Activated T-cell treated with anti-CD3 and anti-CD28 coated beads, Interleukin-2, amount 50 U/mL, for 4 hours (primary cell): ENCODE measurements around the gene PLA2G6. TPM values are rescaled to one million over a fixed set of nuclear protein-coding genes. Genes with fewer than 3 reads are reported as not detected.

ENCODE experiments used
- ATAC-seq, 2 donors: fragments of 200-7000 bp; cut with Tn5 transposase; one replicate each; pipeline ENCODE4 v1.10.0; 2021
- DNase-seq: peaks from one replicate; pipeline ENCODE4 v3.0.0-alpha.2; 2020
- H3K27me3 Mint-ChIP-seq: one replicate; pipeline ENCODE4 v1.8.0; 2021; ENCODE audit warnings: low read depth, mixed read lengths
- H3K36me3 Mint-ChIP-seq: one replicate; pipeline ENCODE4 v1.8.0; 2022; ENCODE audit warnings: mixed read lengths; ENCODE audit not compliant: insufficient read depth
- H3K4me1 Mint-ChIP-seq: one replicate; pipeline ENCODE4 v1.8.0; 2021; ENCODE audit warnings: low read depth, mixed read lengths
- H3K4me3 Mint-ChIP-seq: one replicate; pipeline ENCODE4 v1.8.0; 2021; ENCODE audit warnings: mild to moderate bottlenecking, moderate library complexity, mixed read lengths
- H3K9me3 Mint-ChIP-seq: one replicate; pipeline ENCODE4 v1.8.0; 2021; ENCODE audit warnings: mixed read lengths
- total RNA-seq, 3 donors: library from RNA; stranded (reverse); gene quantifications; one replicate each; pipeline ENCODE4 v1.2.1, GENCODE V29; 2021

Gene PLA2G6
- total RNA-seq, 3 donors from 2014 or later: 18.1 to 29.8 (median 22.0) TPM

DNA sequence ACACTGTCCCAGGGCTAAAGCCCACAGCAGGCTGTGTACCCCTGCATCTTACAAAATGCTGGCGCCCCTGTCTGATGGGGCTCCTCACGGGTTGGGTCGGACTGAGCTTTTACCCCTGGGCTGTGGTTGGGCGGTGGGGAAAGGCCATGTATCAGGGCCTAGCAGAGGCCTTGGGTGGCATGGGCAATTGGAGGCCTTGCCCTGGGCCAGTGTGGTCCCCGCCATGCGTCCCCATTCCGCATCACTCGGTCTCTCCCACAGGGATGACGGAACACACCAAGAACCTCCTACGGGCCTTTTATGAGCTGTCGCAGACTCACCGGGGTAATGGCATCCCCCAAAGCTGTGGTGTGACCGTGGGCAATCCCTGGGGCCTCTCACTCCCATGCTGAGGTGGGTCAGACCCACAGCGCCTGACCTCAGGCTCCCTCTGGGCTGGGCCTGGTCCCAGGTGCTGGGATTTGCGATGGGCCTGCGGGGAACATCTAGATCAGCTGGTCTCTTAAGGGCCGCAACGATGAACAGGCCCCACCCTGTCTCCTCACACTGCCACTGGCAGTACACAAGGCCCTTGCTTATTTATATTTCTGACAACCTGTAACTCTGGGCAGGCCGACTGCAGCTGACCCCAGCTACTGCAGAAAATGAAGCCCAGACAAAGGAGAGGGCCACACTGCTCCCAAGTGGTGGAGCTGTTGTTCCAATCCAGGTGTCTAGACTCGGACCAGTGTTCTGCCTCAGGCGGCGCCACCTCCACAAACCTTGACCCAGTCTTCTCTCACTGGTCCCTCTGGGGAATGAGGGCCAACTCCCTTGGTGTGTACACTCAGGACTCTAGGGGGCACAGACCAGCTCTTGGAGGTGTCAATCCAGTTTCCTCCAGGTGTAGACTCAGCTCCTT, 110.0 kb downstream of the PLA2G6 start:
- H3K36me3 Mint-ChIP-seq: peaks cover 18% of the 10 kb centered on the region
- no peaks in the 10 kb centered on the region for H3K4me1 Mint-ChIP-seq
- H3K27me3 Mint-ChIP-seq: no peaks in the 10 kb centered on the region
- H3K4me3 Mint-ChIP-seq: no peak overlapping the region
- H3K9me3 Mint-ChIP-seq: no peaks in the 10 kb centered on the region
- DNase-seq (no peak), ATAC-seq (no peak)

DNA sequence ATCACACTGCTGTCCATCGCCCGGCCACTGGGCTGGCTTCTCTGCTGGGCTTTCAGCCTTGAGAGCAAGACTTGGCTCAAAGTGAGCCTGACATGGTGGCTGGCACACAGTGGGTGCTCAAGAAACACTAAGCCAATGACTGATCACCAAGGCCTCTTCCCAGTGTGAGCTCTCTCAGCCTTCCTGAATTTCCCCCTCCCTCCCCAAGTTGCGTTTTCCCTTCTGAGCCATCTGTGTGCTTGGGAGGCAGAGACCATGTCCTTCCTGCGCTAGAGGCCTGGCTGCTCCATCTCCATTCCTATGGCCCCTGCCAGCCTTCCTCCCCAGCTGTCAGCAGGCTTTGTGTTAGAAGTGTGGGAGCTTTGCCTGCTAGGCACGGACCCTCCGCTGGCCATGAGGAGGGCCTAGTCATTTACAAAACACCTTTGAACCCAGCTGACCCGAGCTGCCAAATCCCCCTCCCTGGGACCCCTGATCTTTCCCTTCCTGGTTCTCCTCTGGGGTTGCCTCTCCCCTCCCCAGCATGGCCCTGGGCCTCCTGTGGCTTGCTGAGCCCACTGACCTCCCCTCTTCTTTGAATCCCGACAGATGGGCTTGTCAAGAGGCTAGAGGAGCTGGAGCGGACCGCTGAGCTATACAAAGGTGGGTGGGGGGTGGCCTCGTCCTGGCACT, 111.2 kb downstream of the PLA2G6 start:
- Mint-ChIP-seq H3K4me3 (no peak overlapping the region), H3K4me1 (no peaks in the 10 kb centered on the region), H3K9me3 (no peaks in the 10 kb centered on the region), H3K36me3 (peaks cover 25% of the 10 kb centered on the region), H3K27me3 (no peaks in the 10 kb centered on the region)
- ATAC-seq (no peak), DNase-seq (no peak)

DNA sequence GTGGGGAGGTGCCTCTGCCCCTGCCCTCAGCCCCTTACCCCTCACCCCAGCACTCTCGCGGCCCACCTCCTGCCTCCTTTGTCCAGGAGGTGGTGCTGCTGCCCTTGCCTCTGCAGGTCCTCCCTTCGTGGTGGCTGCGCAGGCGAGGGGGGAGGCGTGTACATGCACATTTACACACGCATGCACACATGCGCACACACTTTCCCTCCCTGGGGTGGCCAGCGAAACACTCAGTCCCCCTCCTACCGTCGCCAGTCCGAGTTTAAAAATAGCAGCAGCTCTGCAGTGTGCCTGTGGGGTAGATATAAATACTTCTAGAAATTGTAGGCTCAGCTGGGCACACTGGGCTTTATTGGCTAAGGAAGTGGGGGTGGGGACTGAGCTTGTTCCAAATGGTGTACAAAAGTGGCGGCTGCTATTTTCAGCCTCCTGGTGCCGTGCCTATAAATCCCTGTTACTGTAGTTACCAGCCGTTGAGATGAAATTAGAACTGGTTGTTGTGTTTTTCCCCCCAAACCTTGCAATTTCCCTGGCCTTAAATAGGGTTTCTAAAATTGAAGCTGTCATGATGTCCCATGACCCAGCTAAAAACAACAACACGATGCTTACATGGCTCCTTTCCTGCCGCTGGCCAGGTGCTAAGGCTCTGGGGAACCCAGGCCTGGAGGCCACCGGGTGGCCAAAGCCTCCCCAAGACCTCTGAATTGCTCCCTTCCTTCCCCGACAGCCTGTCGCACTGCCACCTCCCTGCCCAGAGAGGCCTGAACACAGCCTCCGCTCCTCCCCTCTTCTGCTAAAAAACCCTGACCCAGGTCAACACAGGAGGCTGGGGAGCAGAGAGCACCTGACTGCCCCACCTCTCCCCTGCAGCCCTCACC, 112.0 kb downstream of the PLA2G6 start:
- no peaks in the 10 kb centered on the region for H3K4me1 Mint-ChIP-seq
- no peak overlapping the region for H3K4me3 Mint-ChIP-seq
- no peak for DNase-seq
- H3K9me3 Mint-ChIP-seq: no peaks in the 10 kb centered on the region
- H3K36me3 Mint-ChIP-seq: peaks cover 31% of the 10 kb centered on the region
- no peaks in the 10 kb centered on the region for H3K27me3 Mint-ChIP-seq
- no peak for ATAC-seq

- H3K4me1 Mint-ChIP-seq: no peaks in the 10 kb centered on the region
These were observed 112.8 kb downstream of the PLA2G6 start for GRCh38 chr22:38068641-38069371.

GRCh38 chr22:38067761-38068360, 113.8 kb downstream of the PLA2G6 start:
- Mint-ChIP-seq H3K4me1 (no peaks in the 10 kb centered on the region), H3K4me3 (no peak overlapping the region)
- no peak for ATAC-seq

More at GRCh38 chr22:38068641-38069371, 112.8 kb downstream of the PLA2G6 start:
- Mint-ChIP-seq H3K36me3 (peaks cover 31% of the 10 kb centered on the region), H3K4me3 (no peak overlapping the region), H3K27me3 (no peaks in the 10 kb centered on the region), H3K9me3 (no peaks in the 10 kb centered on the region)
- ATAC-seq (no peak), DNase-seq (no peak)

GRCh38 chr22:38067028-38067415, 114.6 kb downstream of the PLA2G6 start:
- ATAC-seq (no peak), DNase-seq (no peak)
- Mint-ChIP-seq H3K9me3 (no peaks in the 10 kb centered on the region), H3K36me3 (peaks cover 37% of the 10 kb centered on the region), H3K27me3 (no peaks in the 10 kb centered on the region), H3K4me1 (no peaks in the 10 kb centered on the region), H3K4me3 (no peak overlapping the region)

More at GRCh38 chr22:38067761-38068360, 113.8 kb downstream of the PLA2G6 start:
- Mint-ChIP-seq H3K9me3 (no peaks in the 10 kb centered on the region), H3K27me3 (no peaks in the 10 kb centered on the region), H3K36me3 (peaks cover 33% of the 10 kb centered on the region)
- no peak for DNase-seq

- no peaks in the 10 kb centered on the region for H3K27me3 Mint-ChIP-seq
- DNase-seq (no peak), ATAC-seq (no peak)
- H3K36me3 Mint-ChIP-seq: peaks cover 40% of the 10 kb centered on the region
- no peak overlapping the region for H3K4me3 Mint-ChIP-seq
- H3K4me1 Mint-ChIP-seq: no peaks in the 10 kb centered on the region
- H3K9me3 Mint-ChIP-seq: no peaks in the 10 kb centered on the region
These were observed 115.1 kb downstream of the PLA2G6 start for GRCh38 chr22:38066381-38067027.

GRCh38 chr22:38065539-38065938, 116.1 kb downstream of the PLA2G6 start:
- Mint-ChIP-seq H3K36me3 (peaks cover 40% of the 10 kb centered on the region), H3K4me1 (no peaks in the 10 kb centered on the region), H3K4me3 (no peak overlapping the region), H3K27me3 (no peaks in the 10 kb centered on the region), H3K9me3 (no peaks in the 10 kb centered on the region)
- no peak for DNase-seq
- ATAC-seq: no peak

- peaks cover 30% of the 10 kb centered on the region for H3K36me3 Mint-ChIP-seq
- no peaks in the 10 kb centered on the region for H3K9me3 Mint-ChIP-seq
- DNase-seq (no peak), ATAC-seq (no peak)
- H3K4me1 Mint-ChIP-seq: peaks cover 8% of the 10 kb centered on the region
- no peaks in the 10 kb centered on the region for H3K27me3 Mint-ChIP-seq
- no peak overlapping the region for H3K4me3 Mint-ChIP-seq
These were observed 118.8 kb downstream of the PLA2G6 start for GRCh38 chr22:38062791-38063190.

Other genes with a start within 250 kb of the PLA2G6 start
- under 1 TPM in 1 of 3 donors, not detected in 2; 0.46 TPM for gene C22orf23, start 228.2 kb downstream of the PLA2G6 start, total RNA-seq
- 100 to 1,000 TPM; 155 to 176 (median 163) TPM for gene POLR2F, start 228.1 kb downstream of the PLA2G6 start, total RNA-seq
- not detected for gene SOX10, start 197.3 kb downstream of the PLA2G6 start, total RNA-seq
- gene PICK1, start 124.4 kb downstream of the PLA2G6 start, total RNA-seq: 10 to 100 TPM; 21.7 to 24.2 (median 23.1) TPM
- gene SLC16A8, start 97.6 kb downstream of the PLA2G6 start, total RNA-seq: not detected
- gene BAIAP2L2, start 71.1 kb downstream of the PLA2G6 start, total RNA-seq: under 1 TPM; 0.32 to 0.43 (median 0.38) TPM
- gene MAFF, start 20.2 kb upstream of the PLA2G6 start, total RNA-seq: 10 to 100 TPM in 2 of 3 donors, 1 to 10 TPM in 1; 8.9 to 12.2 (median 10.7) TPM
- gene TMEM184B, start 91.2 kb upstream of the PLA2G6 start, total RNA-seq: 10 to 100 TPM; 26.5 to 33.5 (median 27.8) TPM
- gene CSNK1E, start 135.6 kb upstream of the PLA2G6 start, total RNA-seq: 10 to 100 TPM; 86.9 to 94.6 (median 91.7) TPM